HEK293 (cell line): Measurements from ENCODE around the gene NR2F2.
A peak's percentile ranks its signal among the peaks of the same experiment; 100 is the strongest.

Experiments used
- ATF2 ChIP-seq: fragments of 450-650 bp; formaldehyde crosslinking; IDR thresholded peaks from 2 replicates; pipeline ENCODE4 v1.5.1; 2016; ENCODE audit warnings: missing biosample characterization, missing genetic modification characterization, low read depth
- BCL11B ChIP-seq: fragments of 450-650 bp; formaldehyde crosslinking; IDR thresholded peaks from 2 replicates; pipeline ENCODE4 v1.5.1; 2016; ENCODE audit warnings: low read depth, missing biosample characterization, missing genetic modification characterization
- CTCF ChIP-seq: fragments of 450-650 bp; formaldehyde crosslinking; IDR thresholded peaks from 2 replicates; pipeline ENCODE4 v1.5.1; 2016; ENCODE audit warnings: missing biosample characterization, missing genetic modification characterization
- HOXC10 ChIP-seq: sonication (generic); formaldehyde crosslinking; IDR thresholded peaks from 2 replicates; pipeline ENCODE4 v1.8.1; 2023; ENCODE audit warnings: mild to moderate bottlenecking, missing genetic modification reagents
- HOXD13 ChIP-seq: sonication (generic); formaldehyde crosslinking; IDR thresholded peaks from 2 replicates; pipeline ENCODE4 v1.8.0; 2022; ENCODE audit warnings: missing genetic modification reagents, borderline replicate concordance
- PRDM10 ChIP-seq: fragments of 450-650 bp; formaldehyde crosslinking; IDR thresholded peaks from 2 replicates; pipeline ENCODE4 v1.5.1; 2016; ENCODE audit warnings: missing biosample characterization, missing genetic modification characterization
- ZBTB7A ChIP-seq: fragments of 450-650 bp; formaldehyde crosslinking; IDR thresholded peaks from 2 replicates; pipeline ENCODE4 v1.5.1; 2016; ENCODE audit warnings: low read depth, missing biosample characterization, missing genetic modification characterization
- ZBTB8A ChIP-seq: fragments of 450-650 bp; formaldehyde crosslinking; IDR thresholded peaks from 2 replicates; pipeline ENCODE4 v1.5.1; 2016; ENCODE audit warnings: missing biosample characterization, missing genetic modification characterization
- ZEB2 ChIP-seq: fragments of 450-650 bp; formaldehyde crosslinking; IDR thresholded peaks from 2 replicates; pipeline ENCODE4 v1.5.1; 2016; ENCODE audit warnings: missing biosample characterization, missing genetic modification characterization
- ZNF184 ChIP-seq: fragments of 450-650 bp; IDR thresholded peaks from 2 replicates; pipeline ENCODE4 v1.5.1; 2018; ENCODE audit warnings: missing biosample characterization, mild to moderate bottlenecking, missing genetic modification characterization
- ZNF19 ChIP-seq: fragments of 450-650 bp; formaldehyde crosslinking; IDR thresholded peaks from 2 replicates; pipeline ENCODE4; 2016; ENCODE audit warnings: missing biosample characterization, missing genetic modification characterization, low read depth
- ZNF214 ChIP-seq: fragments of 450-650 bp; formaldehyde crosslinking; IDR thresholded peaks from 2 replicates; pipeline ENCODE4 v1.5.1; 2017; ENCODE audit warnings: missing biosample characterization, mild to moderate bottlenecking, missing genetic modification characterization, borderline replicate concordance
- ZNF248 ChIP-seq: fragments of 450-650 bp; formaldehyde crosslinking; IDR thresholded peaks from 2 replicates; pipeline ENCODE4 v1.5.1; 2017; ENCODE audit warnings: missing biosample characterization, missing genetic modification characterization
- ZNF292 ChIP-seq: fragments of 450-650 bp; formaldehyde crosslinking; IDR thresholded peaks from 2 replicates; pipeline ENCODE4 v1.5.1; 2016; ENCODE audit warnings: low read depth, missing biosample characterization, missing genetic modification characterization, borderline replicate concordance
- ZNF302 ChIP-seq: fragments of 450-650 bp; formaldehyde crosslinking; IDR thresholded peaks from 2 replicates; pipeline ENCODE4 v1.5.1; 2016; ENCODE audit warnings: missing biosample characterization, missing genetic modification characterization, low read depth
- ZNF37A ChIP-seq: fragments of 450-650 bp; IDR thresholded peaks from 2 replicates; pipeline ENCODE4 v1.5.1; 2018; ENCODE audit warnings: missing biosample characterization, missing genetic modification characterization
- ZNF433 ChIP-seq: fragments of 450-650 bp; formaldehyde crosslinking; IDR thresholded peaks from 2 replicates; pipeline ENCODE4 v1.5.1; 2016; ENCODE audit warnings: missing biosample characterization, missing genetic modification characterization, low read depth
- ZNF510 ChIP-seq: fragments of 450-650 bp; formaldehyde crosslinking; IDR thresholded peaks from 2 replicates; pipeline ENCODE4 v1.5.1; 2018; ENCODE audit warnings: mild to moderate bottlenecking, missing genetic modification characterization, missing biosample characterization; ENCODE audit not compliant: insufficient replicate concordance
- ZNF513 ChIP-seq: fragments of 450-650 bp; IDR thresholded peaks from 2 replicates; pipeline ENCODE4 v1.5.1; 2018; ENCODE audit warnings: missing biosample characterization, missing genetic modification characterization
- ZNF514 ChIP-seq: fragments of 450-650 bp; formaldehyde crosslinking; IDR thresholded peaks from 2 replicates; pipeline ENCODE4 v1.5.1; 2016; ENCODE audit warnings: missing biosample characterization, missing genetic modification characterization
- ZNF521 ChIP-seq: fragments of 450-650 bp; formaldehyde crosslinking; IDR thresholded peaks from 2 replicates; pipeline ENCODE4 v1.5.1; 2017; ENCODE audit warnings: missing biosample characterization, mild to moderate bottlenecking, missing genetic modification characterization
- ZNF529 ChIP-seq: fragments of 450-650 bp; formaldehyde crosslinking; IDR thresholded peaks from 2 replicates; pipeline ENCODE4 v1.5.1; 2017; ENCODE audit warnings: missing genetic modification characterization, missing biosample characterization; ENCODE audit not compliant: insufficient replicate concordance
- ZNF561 ChIP-seq: fragments of 450-650 bp; IDR thresholded peaks from 2 replicates; pipeline ENCODE4 v1.5.1; 2018; ENCODE audit warnings: missing biosample characterization, missing genetic modification characterization, borderline replicate concordance
- ZNF571 ChIP-seq: fragments of 450-650 bp; formaldehyde crosslinking; IDR thresholded peaks from 2 replicates; pipeline ENCODE4 v1.5.0; 2017; ENCODE audit warnings: missing biosample characterization, missing genetic modification characterization
- ZNF596 ChIP-seq: fragments of 450-650 bp; IDR thresholded peaks from 2 replicates; pipeline ENCODE4 v1.5.0; 2018; ENCODE audit warnings: missing biosample characterization, mild to moderate bottlenecking, missing genetic modification characterization, moderate library complexity
- ZNF658 ChIP-seq: fragments of 450-650 bp; formaldehyde crosslinking; IDR thresholded peaks from 2 replicates; pipeline ENCODE4; 2016; ENCODE audit warnings: missing biosample characterization, missing genetic modification characterization
- ZNF777 ChIP-seq: fragments of 450-650 bp; formaldehyde crosslinking; IDR thresholded peaks from 2 replicates; pipeline ENCODE4 v1.5.1; 2017; ENCODE audit warnings: missing biosample characterization, missing genetic modification characterization, borderline replicate concordance
- ZSCAN30 ChIP-seq: fragments of 450-650 bp; IDR thresholded peaks from 2 replicates; pipeline ENCODE4 v1.5.1; 2018; ENCODE audit warnings: missing biosample characterization, mild to moderate bottlenecking, missing genetic modification characterization, moderate library complexity
- ZSCAN4 ChIP-seq: fragments of 450-650 bp; formaldehyde crosslinking; IDR thresholded peaks from 2 replicates; pipeline ENCODE4 v1.5.1; 2017; ENCODE audit warnings: missing biosample characterization, missing genetic modification characterization

Gene NR2F2

GRCh38 chr15:96356494-96357455 lies 26.3 kb downstream of the NR2F2 start (continued):
- TF ChIP-seq PRDM10 (tag by site-specific recombination): no peak; the same call in 1 of the 2 replicates
- no peak for TF ChIP-seq ZSCAN4 (tag by site-specific recombination)
- TF ChIP-seq ZNF19 (tag by site-specific recombination): no peak
- TF ChIP-seq ZSCAN30 (tag by site-specific recombination): peak; percentile 98
- no peak for TF ChIP-seq ZNF571 (tag by site-specific recombination)
- no peak for TF ChIP-seq ZNF777 (tag by site-specific recombination)
- no peak for TF ChIP-seq ZNF514
- TF ChIP-seq ZEB2: peak; percentile 99
- TF ChIP-seq ZNF292 (tag by site-specific recombination): no peak
- no peak; the same call in 1 of the 2 replicates for TF ChIP-seq ATF2 (tag by site-specific recombination)
- no peak for TF ChIP-seq ZNF658 (tag by site-specific recombination)
- TF ChIP-seq HOXD13 (CRISPR knock-in tag): no peak
- TF ChIP-seq ZNF248 (tag by site-specific recombination): no peak
- TF ChIP-seq ZNF529 (tag by site-specific recombination): no peak
- peak; percentile 99 for TF ChIP-seq CTCF (tag by site-specific recombination)
- TF ChIP-seq ZNF184: 0 out of 2 replicates have a peak, but pooled peaks have one; percentile 24
- TF ChIP-seq ZNF433 (tag by site-specific recombination): no peak
- TF ChIP-seq ZNF214 (tag by site-specific recombination): no peak
- peak; percentile 55; the same call in 1 of the 2 replicates for TF ChIP-seq ZNF596 (tag by site-specific recombination)
- no peak for TF ChIP-seq ZNF521 (tag by site-specific recombination)
- no peak for TF ChIP-seq ZNF37A (tag by site-specific recombination)
- 0 out of 2 replicates have a peak, but pooled peaks have one; percentile 51 for TF ChIP-seq ZBTB8A (tag by site-specific recombination)
- TF ChIP-seq ZNF561 (tag by site-specific recombination): peak; percentile 85; the same call in 1 of the 2 replicates
- no peak for TF ChIP-seq ZBTB7A
- 0 out of 2 replicates have a peak, but pooled peaks have one; percentile 38 for TF ChIP-seq BCL11B (tag by site-specific recombination)
- TF ChIP-seq ZNF302: no peak
- TF ChIP-seq ZNF513: no peak
- TF ChIP-seq HOXC10 (CRISPR knock-in tag): 0 out of 2 replicates have a peak, but pooled peaks have one; percentile 39
- no peak for TF ChIP-seq ZNF510 (tag by site-specific recombination)
